Neural cell (in vitro differentiated cells): ENCODE measurements around the gene UNC5B. TPM values are rescaled to one million over a fixed set of nuclear protein-coding genes. Genes with fewer than 3 reads are reported as not detected.

Experiments
- H2AFZ ChIP-seq: fragments of 200-600, 300-800 bp; sonication (generic), shearing (Covaris generic); 2 replicates; pipeline ENCODE4 v1.6.0; 2014; ENCODE audit warnings: low read depth, mild to moderate bottlenecking, antibody characterized with exemption, low read length, moderate library complexity
- H3F3A ChIP-seq: fragments of 200-600 bp; shearing (Covaris generic); 2 replicates; pipeline ENCODE4 v1.6.1; 2016; ENCODE audit warnings: mild to moderate bottlenecking, moderate library complexity, mixed read lengths, antibody characterized with exemption, low read length; ENCODE audit not compliant: insufficient read depth, poor library complexity, severe bottlenecking
- H3K27ac ChIP-seq: fragments of 200-600, 300-800 bp; sonication (generic), shearing (Covaris generic); 2 replicates; pipeline ENCODE4 v1.5.1; 2014; ENCODE audit warnings: mild to moderate bottlenecking, low read length, moderate library complexity
- H3K27me3 ChIP-seq: fragments of 300-800, 200-600 bp; sonication (generic), shearing (Covaris generic); 2 replicates; pipeline ENCODE4 v1.6.0; 2014; ENCODE audit warnings: mild to moderate bottlenecking, low read depth, low read length, moderate library complexity; ENCODE audit not compliant: insufficient read depth
- H3K36me3 ChIP-seq: fragments of 300-800, 200-600 bp; sonication (generic), shearing (Covaris generic); 2 replicates; pipeline ENCODE4 v1.5.1; 2014; ENCODE audit warnings: mild to moderate bottlenecking, antibody characterized with exemption, low read length, moderate library complexity; ENCODE audit not compliant: insufficient read depth
- H3K4me2 ChIP-seq: fragments of 300-800, 200-600 bp; sonication (generic), shearing (Covaris generic); 2 replicates; pipeline ENCODE4 v1.6.0; 2014; ENCODE audit warnings: mild to moderate bottlenecking, low read length
- H3K4me3 ChIP-seq: fragments of 300-800, 200-600 bp; sonication (generic), shearing (Covaris generic); 2 replicates; pipeline ENCODE4 v1.5.1; 2014; ENCODE audit warnings: mild to moderate bottlenecking, low read length, moderate library complexity
- H3K79me2 ChIP-seq: fragments of 200-600 bp; shearing (Covaris generic); replicated peaks from 2 replicates; pipeline ENCODE4 v1.6.0; 2014; ENCODE audit warnings: mild to moderate bottlenecking, low read length, moderate library complexity; ENCODE audit not compliant: insufficient read depth
- H3K9ac ChIP-seq: fragments of 300-800, 200-600 bp; sonication (generic), shearing (Covaris generic); 2 replicates; pipeline ENCODE4 v1.6.1; 2016; ENCODE audit warnings: mild to moderate bottlenecking, low read length, mixed read lengths
- H3K9me2 ChIP-seq: fragments of 200-600 bp; shearing (Covaris generic); 2 replicates; pipeline ENCODE4 v1.6.1; 2016; ENCODE audit warnings: mild to moderate bottlenecking, low read length, mixed read lengths; ENCODE audit not compliant: insufficient read depth
- H3K9me3 ChIP-seq: fragments of 200-600, 300-800 bp; sonication (generic), shearing (Covaris generic); 2 replicates; pipeline ENCODE4 v1.6.1; 2016; ENCODE audit warnings: mild to moderate bottlenecking, mixed run types, low read length, moderate library complexity, mixed read lengths
- H4K20me1 ChIP-seq: fragments of 200-600 bp; shearing (Covaris generic); 2 replicates; pipeline ENCODE4 v1.6.1; 2016; ENCODE audit warnings: mild to moderate bottlenecking, mixed run types; ENCODE audit not compliant: insufficient read depth
- CTCF ChIP-seq: fragments of 450-650 bp; IDR thresholded peaks from 2 replicates; pipeline ENCODE4 v1.5.1; 2014; ENCODE audit warnings: antibody characterized with exemption, mild to moderate bottlenecking, moderate library complexity; ENCODE audit not compliant: poor library complexity, severe bottlenecking
- EP300 ChIP-seq: fragments of 450-650 bp; conservative IDR thresholded peaks from 2 replicates; pipeline ENCODE4 v1.6.1; 2014; ENCODE audit warnings: antibody characterized with exemption, mild to moderate bottlenecking, moderate library complexity; ENCODE audit not compliant: poor library complexity, severe bottlenecking
- EZH2 ChIP-seq: fragments of 200-600, 300-800 bp; shearing (Covaris generic), sonication (generic); IDR thresholded peaks from 2 replicates; pipeline ENCODE4 v1.6.1; 2014; ENCODE audit warnings: antibody characterized with exemption, low read length, borderline replicate concordance, mild to moderate bottlenecking; ENCODE audit not compliant: insufficient read depth, poor library complexity, severe bottlenecking
- MXI1 ChIP-seq: fragments of 450-650 bp; conservative IDR thresholded peaks from 2 replicates; pipeline ENCODE4 v1.6.1; 2014; ENCODE audit warnings: antibody characterized with exemption, mild to moderate bottlenecking; ENCODE audit not compliant: poor library complexity, severe bottlenecking
- POLR2AphosphoS5 ChIP-seq: IDR thresholded peaks from 2 replicates; pipeline ENCODE4 v1.6.1; 2012
- RAD21 ChIP-seq: fragments of 450-650 bp; conservative IDR thresholded peaks from 2 replicates; pipeline ENCODE4 v1.6.1; 2014; ENCODE audit warnings: antibody characterized with exemption, mild to moderate bottlenecking, moderate library complexity
- REST ChIP-seq: IDR thresholded peaks from 2 replicates; pipeline ENCODE4 v1.6.1; 2012; ENCODE audit warnings: borderline replicate concordance
- SMC3 ChIP-seq: fragments of 450-650 bp; conservative IDR thresholded peaks from 2 replicates; pipeline ENCODE4 v1.6.1; 2014; ENCODE audit warnings: antibody characterized with exemption, mild to moderate bottlenecking, moderate library complexity; ENCODE audit not compliant: poor library complexity
- TAF1 ChIP-seq: IDR thresholded peaks from 2 replicates; pipeline ENCODE4 v1.6.1; 2012; ENCODE audit warnings: low read depth
- polyA plus RNA-seq: library from polyadenylated mRNA; depleted of rRNA; stranded (reverse); fragments of >200 nt; gene quantifications from 2 replicates; pipeline ENCODE4 v1.2.3, GENCODE V29; 2014

UNC5B gene
- polyA plus RNA-seq, 1 donor from 2014 or later = 2.0 TPM

GRCh38 chr10:71255550-71255807 lies 43.1 kb downstream of the UNC5B start:
- Histone ChIP-seq H4K20me1 (no peaks in the 10 kb centered on the region), H3K79me2 (no peaks in the 10 kb centered on the region), H2AFZ (no peak overlapping the region)

GRCh38 chr10:71255808-71256660 lies 43.7 kb downstream of the UNC5B start:
- Histone ChIP-seq H3K9me3 (no peaks in the 10 kb centered on the region), H2AFZ (no peak overlapping the region), H3K4me3 (no peak overlapping the region), H3K9ac (no peak overlapping the region), H3K27me3 (no peaks in the 10 kb centered on the region), H3F3A (no peaks in the 10 kb centered on the region), H4K20me1 (no peaks in the 10 kb centered on the region), H3K27ac (no peak overlapping the region), H3K4me2 (no peak overlapping the region), H3K79me2 (no peaks in the 10 kb centered on the region), H3K9me2 (no peaks in the 10 kb centered on the region), H3K36me3 (no peaks in the 10 kb centered on the region)
- TF ChIP-seq RAD21 (no peak), REST (no peak), CTCF (no peak), TAF1 (no peak), EP300 (no peak)

More at GRCh38 chr10:71255550-71255807, 43.1 kb downstream of the UNC5B start:
- Histone ChIP-seq H3K9me2 (no peaks in the 10 kb centered on the region), H3K4me3 (no peak overlapping the region), H3K27me3 (no peaks in the 10 kb centered on the region), H3K36me3 (no peaks in the 10 kb centered on the region), H3K9ac (no peak overlapping the region), H3K27ac (no peak overlapping the region), H3K4me2 (no peak overlapping the region), H3K9me3 (no peaks in the 10 kb centered on the region), H3F3A (no peaks in the 10 kb centered on the region)
- TF ChIP-seq CTCF = no peak
- no peak for TF ChIP-seq RAD21
- no peak for TF ChIP-seq TAF1
- TF ChIP-seq MXI1 = no peak
- TF ChIP-seq POLR2AphosphoS5 = no peak
- no peak for TF ChIP-seq REST
- no peak for TF ChIP-seq EP300
- TF ChIP-seq EZH2 = no peak
- no peak for TF ChIP-seq SMC3
